B cell (primary cell): ENCODE measurements around the gene TMEM141. TPM values are rescaled to one million over a fixed set of nuclear protein-coding genes. Genes with fewer than 3 reads are reported as not detected.

Experiments used
- ATAC-seq: fragments of 200-7000 bp; cut with Tn5 transposase; one replicate; pipeline ENCODE4 v1.10.0; 2021; ENCODE audit warnings: low read depth, mild to moderate bottlenecking, moderate number of reproducible peaks, moderate library complexity
- CTCF ChIA-PET: fragments of 350-600 bp; sonication (Branson Sonifier 250); formaldehyde crosslinking; loops from one replicate; lab custom pipeline; 2021; ENCODE audit warnings: antibody characterized with exemption, inconsistent platforms; lab: Charles Lee
- POLR2A ChIA-PET: fragments of 350-600 bp; sonication (Branson Sonifier 250); formaldehyde crosslinking; loops from one replicate; lab custom pipeline; 2021; ENCODE audit warnings: antibody characterized with exemption; lab: Charles Lee
- DNase-seq: peaks from one replicate; pipeline ENCODE4 v3.0.0; 2013
- H2AFZ ChIP-seq: 2 replicates; pipeline ENCODE4 v1.6.1; 2012; ENCODE audit warnings: mild to moderate bottlenecking, low read depth, low read length; ENCODE audit not compliant: insufficient read depth, poor library complexity, severe bottlenecking
- H3K27ac ChIP-seq, 2 donors: 1 replicate in 1 of 2; 2 replicates in 1 of 2; pipeline ENCODE4 v1.5.1; 2012 to 2013; ENCODE audit warnings: low read length in 2 of 2, mild to moderate bottlenecking in 2 of 2, moderate library complexity in 1 of 2
- H3K27me3 ChIP-seq, 4 experiments: fragments of 200-600 bp in 1 of 4; sonication (generic) in 1 of 4; replicated peaks in 1 of 4; 1 replicate in 2 of 4; 2 replicates in 2 of 4; pipeline versions ENCODE4 v1.6.1 to v1.7.0; 2013 to 2016; ENCODE audit warnings: low read length in 3 of 4, mild to moderate bottlenecking in 2 of 4, mixed read lengths in 1 of 4, moderate library complexity in 1 of 4; ENCODE audit not compliant: insufficient read depth in 4 of 4, control insufficient read depth in 3 of 4; ENCODE audit errors: control extremely low read depth in 1 of 4
- H3K36me3 ChIP-seq, 2 experiments: replicated peaks in 1 of 2; 1 replicate in 1 of 2; 2 replicates in 1 of 2; pipeline versions ENCODE4 v1.6.1 to v1.7.1; 2013; ENCODE audit warnings: low read length in 1 of 2; ENCODE audit not compliant: insufficient read depth in 2 of 2, control insufficient read depth in 1 of 2; ENCODE audit errors: control extremely low read depth in 1 of 2, extremely low read depth in 1 of 2
- H3K4me1 ChIP-seq, 2 donors: fragments of 200-600 bp in 1 of 2; sonication (generic) in 1 of 2; 1 replicate in 1 of 2; 2 replicates in 1 of 2; pipeline versions ENCODE4 v1.5.1 to v1.6.1; 2013 to 2017; ENCODE audit warnings: low read length in 2 of 2; ENCODE audit not compliant: control insufficient read depth in 2 of 2, insufficient read depth in 2 of 2
- H3K4me2 ChIP-seq: replicated peaks from 2 replicates; pipeline ENCODE3; 2012; ENCODE audit warnings: mild to moderate bottlenecking, low read depth, low read length; ENCODE audit not compliant: poor library complexity, severe bottlenecking
- H3K4me3 ChIP-seq, 5 experiments: fragments of 200-600 bp in 1 of 5; sonication (generic) in 1 of 5; 1 replicate in 3 of 5; 2 replicates in 2 of 5; pipeline versions ENCODE4 v1.5.1 to v1.7.0; 2011 to 2016; ENCODE audit warnings: low read length in 4 of 5, mild to moderate bottlenecking in 4 of 5, low read depth in 2 of 5, control low read depth in 1 of 5, moderate library complexity in 1 of 5; ENCODE audit not compliant: insufficient read depth in 1 of 5; ENCODE audit errors: control extremely low read depth in 1 of 5, extremely low read depth in 1 of 5
- H3K79me2 ChIP-seq: fragments of 200-600 bp; sonication (generic); one replicate; pipeline ENCODE4 v1.6.0; 2016; ENCODE audit warnings: low read length; ENCODE audit not compliant: control insufficient read depth, insufficient read depth
- H3K9ac ChIP-seq: fragments of 200-600 bp; sonication (generic); 2 replicates; pipeline ENCODE4 v1.6.1; 2017; ENCODE audit warnings: mild to moderate bottlenecking, low read length, moderate library complexity
- H3K9me3 ChIP-seq, 3 donors: one replicate each; pipeline versions ENCODE4 v1.6.1 to v1.7.1; 2013; ENCODE audit warnings: low read length in 2 of 3; ENCODE audit not compliant: control insufficient read depth in 2 of 3, insufficient read depth in 1 of 3; ENCODE audit errors: control extremely low read depth in 1 of 3
- H4K20me1 ChIP-seq: 2 replicates; pipeline ENCODE4 v1.6.0; 2012; ENCODE audit warnings: mild to moderate bottlenecking, low read length; ENCODE audit not compliant: insufficient read depth, control insufficient read depth, poor library complexity, severe bottlenecking
- H3K27ac Mint-ChIP-seq: one replicate; pipeline ENCODE4 v1.8.0; 2021; ENCODE audit warnings: mixed read lengths
- H3K27me3 Mint-ChIP-seq: one replicate; pipeline ENCODE4 v1.8.0; 2021; ENCODE audit warnings: mixed read lengths
- H3K4me1 Mint-ChIP-seq: one replicate; pipeline ENCODE4 v1.8.0; 2021; ENCODE audit warnings: mixed read lengths
- H3K4me3 Mint-ChIP-seq: one replicate; pipeline ENCODE4 v1.8.0; 2021; ENCODE audit warnings: mixed read lengths
- H3K9me3 Mint-ChIP-seq: one replicate; pipeline ENCODE4 v1.8.0; 2022; ENCODE audit warnings: mixed read lengths; ENCODE audit not compliant: insufficient read depth
- CTCF ChIP-seq: fragments of 200-600 bp; IDR thresholded peaks from one replicate; pipeline ENCODE4 v1.8.0; 2022; ENCODE audit warnings: antibody characterized with exemption, mild to moderate bottlenecking
- EZH2 ChIP-seq: IDR thresholded peaks from 2 replicates; pipeline ENCODE4 v1.6.1; 2012; ENCODE audit warnings: borderline replicate concordance, low read depth, mild to moderate bottlenecking, moderate library complexity, low read length; ENCODE audit not compliant: insufficient read depth, poor library complexity, severe bottlenecking
- WGBS: methylation state at CpG from one replicate; pipeline ENCODE4 v1.1.5; 2013; ENCODE audit warnings: missing lambda C conversion rate; ENCODE audit not compliant: insufficient coverage; 5-methylcytosine and 5-hydroxymethylcytosine counted together
- intact Hi-C: fragments of 100-400 bp; cut with micrococcal nuclease; formaldehyde crosslinking; loops from one replicate; pipeline ENCODE4 v1.10.0; 2022
- polyA plus RNA-seq: library from polyadenylated mRNA; depleted of rRNA; stranded (reverse); fragments of >200 nt; gene quantifications from 2 replicates; pipeline ENCODE4 v1.2.3, GENCODE V29; 2012
- total RNA-seq, 2 donors: library from RNA; stranded (reverse); fragments of 120-200 nt in 1 of 2; gene quantifications; 1 replicate in 1 of 2; 2 replicates in 1 of 2; pipeline versions ENCODE4 v1.2.3 to v1.2.4, GENCODE V29; 2013 to 2022

Gene TMEM141
- total and polyA plus RNA-seq, 2 donors (not counting 1 experiment from before 2014, with no cell fraction given), result 35.7 to 60.8 TPM

DNA sequence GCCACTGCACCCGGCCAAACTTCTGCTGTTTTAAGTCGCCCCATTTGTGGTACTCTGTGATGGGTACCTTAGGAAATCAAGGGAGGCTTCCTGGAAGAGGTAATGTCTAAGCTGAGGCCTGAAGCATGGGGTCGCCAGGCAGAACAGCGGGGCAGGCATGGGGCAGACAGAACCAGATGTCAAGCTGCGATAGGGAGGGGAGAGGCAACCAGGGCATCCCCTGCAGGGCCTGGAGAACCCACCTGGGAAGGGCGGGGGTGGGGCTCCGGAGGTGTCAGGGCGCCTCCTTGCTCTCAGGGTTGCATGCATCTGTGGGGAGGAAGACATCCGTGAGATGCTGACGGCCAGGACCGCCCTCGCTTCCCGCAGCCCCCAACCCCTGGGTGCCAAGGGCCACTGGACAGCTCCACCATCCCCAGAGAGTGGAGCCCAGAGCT, 29.6 kb upstream of the TMEM141 start:
- DNase-seq (no peak), ATAC-seq (no peak)
- Histone ChIP-seq H3K79me2 (peaks cover 3% of the 10 kb centered on the region), H3K36me3 (no peaks in the 10 kb centered on the region), H3K4me3 (no peak overlapping the region), H3K27me3 (peaks cover 0 to 3% (median 0%) of the 10 kb centered on the region in 4 experiments), H3K4me2 (no peak overlapping the region), H3K27ac (no peak overlapping the region), H3K9ac (no peak overlapping the region), H3K4me1 (peaks cover 44 to 82% of the 10 kb centered on the region in 2 donors), H2AFZ (no peak overlapping the region), H4K20me1 (no peaks in the 10 kb centered on the region), H3K9me3 (peaks cover 0 to 18% (median 0%) of the 10 kb centered on the region in 3 donors)
- Mint-ChIP-seq H3K9me3 (no peaks in the 10 kb centered on the region), H3K27ac (peak overlapping the region; percentile 37), H3K4me3 (no peak overlapping the region), H3K27me3 (no peaks in the 10 kb centered on the region), H3K4me1 (peaks cover 55% of the 10 kb centered on the region)
- WGBS, result 80% methylated on average over 10 of the region's 13 CpGs
- ChIA-PET POLR2A (interaction anchor here (0.6 to 6.1 kb wide), 3 partner anchors 33 to 997 kb away, joined by 3 to 83 read pairs (median 4); no protein-coding TSS in a partner anchor), CTCF (interaction anchor here (0.7 to 4.9 kb wide), 6 partner anchors 8 to 302 kb away, joined by 3 to 102 read pairs (median 6); no protein-coding TSS in a partner anchor)
- TF ChIP-seq CTCF (no peak), EZH2 (no peak)
- intact Hi-C loops, result no loop called here

GRCh38 chr9:136762221-136762691, 28.9 kb upstream of the TMEM141 start:
- ATAC-seq, result no peak

More at GRCh38 chr9:136762221-136762691, 28.9 kb upstream of the TMEM141 start:
- POLR2A ChIA-PET, result interaction anchor here (0.7 to 0.8 kb wide), 3 partner anchors 21 to 367 kb away, joined by 3 to 5 read pairs (median 3); no protein-coding TSS in a partner anchor
- Histone ChIP-seq H3K9me3 (peaks cover 0 to 11% (median 0%) of the 10 kb centered on the region in 3 donors), H3K36me3 (no peaks in the 10 kb centered on the region), H3K4me1 (peaks cover 48 to 83% of the 10 kb centered on the region in 2 donors), H3K27ac (no peak overlapping the region), H3K79me2 (peaks cover 3% of the 10 kb centered on the region), H3K9ac (no peak overlapping the region), H4K20me1 (no peaks in the 10 kb centered on the region), H3K27me3 (peaks cover 0 to 3% (median 0%) of the 10 kb centered on the region in 4 experiments), H2AFZ (no peak overlapping the region), H3K4me3 (no peak overlapping the region), H3K4me2 (no peak overlapping the region)
- Mint-ChIP-seq H3K4me1 (peaks cover 54% of the 10 kb centered on the region), H3K27me3 (no peaks in the 10 kb centered on the region), H3K4me3 (no peak overlapping the region), H3K27ac (no peak overlapping the region), H3K9me3 (no peaks in the 10 kb centered on the region)
- TF ChIP-seq EZH2, result no peak
- intact Hi-C loops, result no loop called here
- 79% methylated on average over 6 of the region's 17 CpGs for WGBS
- no peak for DNase-seq
- CTCF ChIA-PET, result no interaction called here
